Measurements from ENCODE around the gene SCIN.

Gene SCIN

GRCh38 chr7:12570168-12570533, 369 bp upstream of the SCIN start:
- DNase-seq: no peak

- DNase-seq: no peak
Measured at GRCh38 chr7:12571691-12572090, 1.2 kb downstream of the SCIN start.

DNA sequence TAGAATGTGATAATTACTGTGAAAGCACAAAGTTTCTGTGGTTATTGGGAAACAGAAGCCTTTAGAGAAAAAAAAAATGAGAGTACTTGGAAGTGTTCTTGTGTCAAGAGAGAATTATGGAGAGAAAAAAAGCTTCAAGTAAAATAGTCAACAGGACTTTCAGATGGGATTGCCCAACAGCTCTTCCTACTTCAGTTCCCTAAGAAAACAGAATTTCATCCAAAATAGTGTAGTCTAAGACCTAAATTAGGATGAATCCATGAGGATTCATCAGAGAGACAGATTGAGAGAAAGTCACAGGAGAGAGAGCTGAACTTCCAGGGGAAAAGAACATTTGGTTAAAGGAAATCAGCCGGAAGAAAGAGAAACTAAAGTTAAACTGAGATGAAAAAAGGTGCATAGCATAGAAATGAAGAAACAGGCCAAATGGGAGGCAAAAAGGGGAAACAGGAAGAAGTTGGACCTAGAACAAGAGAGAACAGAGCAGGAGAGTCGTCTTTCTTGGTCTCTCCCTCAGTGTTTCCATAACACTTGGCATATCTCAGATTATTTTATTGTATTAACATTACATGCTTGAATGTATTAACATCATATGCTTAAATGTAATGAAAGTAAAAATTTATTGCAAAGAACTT, 2.5 kb downstream of the SCIN start:
- no peak for DNase-seq

GRCh38 chr7:12573885-12574284, 3.4 kb downstream of the SCIN start:
- DNase-seq: no peak

DNA sequence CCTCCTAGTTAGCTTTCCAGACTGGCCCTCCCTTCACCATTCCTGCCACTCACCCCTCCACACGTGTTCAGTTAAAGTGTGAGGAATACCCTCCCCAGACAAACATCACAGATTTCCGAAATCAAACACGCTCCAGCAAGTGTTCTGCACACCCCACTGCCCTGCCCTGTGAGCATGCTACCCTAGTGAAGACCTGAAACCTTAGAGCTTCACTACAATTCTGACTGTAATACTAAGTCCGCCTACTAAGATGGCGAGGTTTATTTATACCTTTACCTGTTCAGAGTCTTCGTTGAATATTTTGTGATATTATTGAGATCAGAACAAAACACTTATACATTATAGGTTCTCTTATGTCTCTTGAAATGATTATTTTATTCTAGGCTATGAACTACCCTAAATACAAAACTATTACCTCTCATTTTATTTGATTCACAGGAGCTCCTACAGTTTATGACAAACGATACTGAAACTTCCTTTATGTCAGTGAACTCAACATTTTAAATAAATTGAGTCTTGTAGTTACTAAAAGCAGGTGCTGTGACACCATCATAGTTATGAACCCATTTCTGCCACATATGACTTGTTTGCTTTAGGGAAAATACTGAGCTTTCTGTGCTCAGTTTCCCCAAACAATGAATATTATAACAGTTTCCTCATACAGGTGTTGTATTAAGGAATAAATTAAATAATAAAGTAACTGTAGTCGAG, 8.6 kb downstream of the SCIN start:
- DNase-seq: no peak

- no peak for DNase-seq
Measured at GRCh38 chr7:12581897-12582296, 11.4 kb downstream of the SCIN start.

- DNase-seq: no peak
Measured at GRCh38 chr7:12582362-12582761, 11.8 kb downstream of the SCIN start.

GRCh38 chr7:12583176-12583575, 12.7 kb downstream of the SCIN start:
- no peak for DNase-seq

GRCh38 chr7:12583922-12584321, 13.4 kb downstream of the SCIN start:
- DNase-seq: no peak

GRCh38 chr7:12584930-12585329, 14.4 kb downstream of the SCIN start:
- DNase-seq: peak; percentile 3 to 12

- no peak for DNase-seq
Measured at GRCh38 chr7:12586271-12586670, 15.8 kb downstream of the SCIN start.

GRCh38 chr7:12588259-12588904, 17.9 kb downstream of the SCIN start:
- no peak for DNase-seq

DNA sequence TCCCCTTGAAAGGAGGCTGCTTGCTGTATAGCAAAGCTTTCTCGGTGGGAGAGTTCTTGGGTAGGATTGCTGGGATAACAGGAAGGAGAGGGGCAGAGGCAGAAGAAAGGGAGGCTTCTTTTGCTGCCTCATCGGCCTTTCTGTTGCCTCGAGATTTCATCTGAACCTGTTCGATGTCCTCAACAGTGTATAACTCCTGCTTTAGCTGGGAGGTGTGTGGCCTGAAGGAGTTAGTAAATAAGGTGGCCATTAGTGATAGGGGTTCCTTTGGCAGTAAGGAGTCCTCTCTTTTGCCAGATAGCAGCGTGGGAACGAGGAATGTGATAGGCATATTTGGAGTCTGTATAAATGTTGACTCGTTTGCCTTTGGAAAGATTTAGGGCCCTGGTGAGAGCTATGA, 20.0 kb downstream of the SCIN start:
- DNase-seq: no peak

DNA sequence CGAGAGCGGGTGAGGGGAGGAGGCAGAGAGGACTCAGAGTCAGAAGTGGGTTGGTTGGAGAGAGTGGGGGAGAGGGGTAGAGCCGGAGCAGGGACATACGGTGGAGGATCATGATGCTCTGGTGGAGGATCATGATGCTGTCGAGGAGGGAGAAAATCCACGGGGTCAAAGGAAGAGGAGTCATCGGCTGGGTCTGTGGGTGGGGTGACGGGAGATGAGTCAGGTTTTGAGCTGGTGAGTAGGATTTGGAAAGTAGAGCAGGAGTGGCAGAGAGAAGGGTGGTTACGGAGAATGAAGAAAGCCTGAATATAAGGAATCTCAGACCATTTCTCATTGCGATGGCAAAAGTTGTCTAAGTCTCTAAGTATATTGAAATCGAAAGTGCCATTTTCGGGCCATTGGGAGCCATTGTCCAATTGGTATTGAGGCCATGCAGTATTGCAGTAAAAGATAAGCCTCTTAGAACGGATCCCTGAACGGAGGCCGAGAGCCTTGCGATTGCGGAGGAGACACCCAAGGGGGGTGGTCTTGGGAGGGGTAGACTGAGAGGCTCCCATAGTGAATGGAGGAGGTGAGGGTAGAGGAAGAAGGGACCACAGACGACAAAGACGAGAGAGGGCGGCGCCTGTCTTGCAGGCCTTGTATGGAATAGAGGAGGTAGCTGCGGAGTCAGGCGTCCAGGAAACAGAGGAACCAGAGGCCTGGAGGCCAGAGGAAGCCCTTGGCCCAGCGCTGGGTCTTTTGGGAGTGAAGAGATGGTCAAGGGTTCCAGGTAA, 23.8 kb downstream of the SCIN start:
- DNase-seq: no peak

DNA sequence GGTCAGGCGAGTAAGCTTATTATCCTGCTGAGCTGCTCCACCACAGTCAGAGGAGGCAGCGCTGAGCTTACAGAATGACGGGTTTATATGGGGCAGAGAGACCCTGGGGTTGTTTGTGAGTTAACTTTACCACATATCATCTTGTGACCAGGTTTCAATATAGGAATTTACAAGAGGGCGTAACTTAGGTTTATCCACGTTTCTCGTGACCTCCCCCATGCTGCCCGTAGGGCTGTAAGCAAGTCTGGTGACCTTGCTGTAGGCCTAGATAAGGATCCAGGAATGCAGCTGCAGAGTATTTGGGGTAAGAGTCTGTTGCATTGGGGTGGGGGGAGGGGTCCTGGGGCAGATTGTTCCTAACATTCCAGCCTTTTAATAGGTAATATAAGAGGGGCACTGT, 24.6 kb downstream of the SCIN start:
- no peak for DNase-seq

GRCh38 chr7:12596225-12596790, 25.8 kb downstream of the SCIN start:
- no peak for DNase-seq

DNA sequence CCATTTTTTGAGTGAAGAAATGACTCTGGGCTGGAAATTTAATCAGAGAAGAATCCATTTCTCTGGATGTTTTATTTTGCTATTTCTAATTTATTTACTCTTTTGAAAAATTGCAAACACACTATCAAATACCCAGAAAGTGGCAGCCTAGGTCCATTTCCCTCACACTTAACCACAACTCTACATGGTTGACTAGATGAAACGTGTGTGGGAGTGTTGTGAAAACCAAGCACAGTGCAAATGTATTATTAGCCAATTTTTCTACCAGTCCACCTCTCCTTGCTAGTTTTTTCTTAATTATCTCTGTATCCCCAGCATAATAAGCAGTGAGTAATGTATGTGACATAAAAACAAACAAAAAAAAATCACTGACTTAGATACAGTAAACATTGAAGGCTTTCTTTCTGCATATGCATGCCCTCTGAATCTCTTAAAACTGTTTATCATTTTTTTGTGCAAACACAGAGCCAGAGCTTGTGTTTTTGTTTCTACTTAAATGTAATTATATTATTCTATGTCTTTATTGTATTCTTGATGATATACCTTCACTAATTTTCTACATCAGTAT, 30.9 kb downstream of the SCIN start:
- no peak for DNase-seq

DNA sequence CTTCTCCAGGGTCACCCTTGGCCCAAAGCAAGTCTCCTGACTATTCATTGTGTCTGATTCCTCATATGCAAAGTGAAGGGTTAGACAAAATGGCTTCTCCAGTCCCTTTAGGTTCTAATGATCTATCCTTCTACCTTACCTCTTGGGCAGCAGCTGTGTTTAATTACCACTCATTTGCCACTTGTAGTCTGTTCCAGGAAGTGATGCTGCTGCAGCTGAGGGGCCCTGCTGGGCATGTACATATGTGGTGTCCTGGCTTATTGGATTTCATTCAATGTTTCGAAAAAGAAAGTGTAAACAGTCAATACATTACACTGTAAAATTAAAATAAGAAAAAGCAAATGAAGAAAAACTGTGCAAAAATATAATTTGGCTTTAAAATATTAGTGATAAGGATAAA, 36.6 kb downstream of the SCIN start:
- no peak for DNase-seq

GRCh38 chr7:12609561-12609960, 39.0 kb downstream of the SCIN start:
- no peak for DNase-seq

DNA sequence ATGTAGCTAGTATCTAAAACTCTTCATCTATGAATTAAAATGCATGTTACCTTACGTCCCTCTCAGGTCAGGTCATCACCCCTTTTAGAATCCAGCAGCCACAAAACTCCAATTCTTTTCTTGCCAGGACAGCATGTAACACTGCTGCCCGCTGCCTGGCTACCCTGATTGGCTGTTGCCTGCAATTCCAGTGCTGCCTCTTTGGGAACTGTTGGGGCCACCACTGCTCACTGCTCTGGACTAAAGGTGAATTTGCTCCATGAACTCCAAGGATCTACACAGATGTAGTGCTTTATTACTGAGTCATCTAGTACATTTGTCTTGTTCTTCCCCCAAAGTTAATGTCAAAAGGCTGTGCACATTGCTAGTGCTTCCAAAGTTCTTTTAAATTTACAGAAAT, 40.4 kb downstream of the SCIN start:
- no peak for DNase-seq

GRCh38 chr7:12612622-12613021, 42.1 kb downstream of the SCIN start:
- DNase-seq: no peak

DNA sequence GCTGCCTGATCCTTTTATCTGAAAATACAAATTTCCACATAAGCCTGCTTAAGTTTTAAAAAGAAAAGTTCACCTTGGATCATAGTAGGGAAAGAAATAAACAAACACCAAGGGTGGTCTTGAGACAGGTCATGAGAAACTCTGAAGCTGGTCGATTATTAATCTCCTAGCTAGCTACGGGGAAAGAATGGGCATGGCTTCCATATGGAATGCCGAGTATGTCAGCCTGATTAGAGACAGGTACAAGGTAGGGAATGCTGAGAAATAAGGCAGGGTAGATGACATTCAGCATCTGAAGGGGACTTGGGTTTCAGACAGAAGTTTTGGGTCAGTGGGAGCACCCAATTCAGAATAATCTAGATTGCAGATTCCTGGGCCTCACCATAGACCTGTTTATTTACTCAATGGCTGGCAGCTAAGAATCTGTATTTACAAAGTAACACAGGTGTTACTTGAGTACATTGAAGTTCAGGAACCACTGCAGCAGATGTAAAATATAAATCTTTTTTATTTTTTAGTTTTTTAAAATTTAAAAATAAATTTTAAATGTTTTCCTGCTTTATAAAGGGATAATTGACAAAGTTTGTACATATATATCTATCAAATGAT, 49.0 kb downstream of the SCIN start:
- DNase-seq: no peak

- no peak for DNase-seq
Measured at GRCh38 chr7:12620371-12620770, 49.9 kb downstream of the SCIN start.
